AG09309 (cell line): ENCODE data around the gene LCP2.

Experiments
- DNase-seq: peaks from one replicate; pipeline ENCODE4 v3.0.0-alpha.2; 2010; ENCODE audit warnings: low read depth
- H3K4me3 ChIP-seq: 2 replicates; pipeline ENCODE4 v1.5.1; 2011; ENCODE audit warnings: mild to moderate bottlenecking, low read depth, low read length, moderate library complexity; ENCODE audit not compliant: control insufficient read depth
- TF ChIP-seq, protein P1 (sequence below): IDR thresholded peaks from 2 replicates; pipeline ENCODE4 v1.5.1; 2011; ENCODE audit warnings: mild to moderate bottlenecking, low read depth, low read length, inconsistent platforms; ENCODE audit not compliant: insufficient read depth, control insufficient read depth; ENCODE audit errors: missing control alignments

Gene LCP2

GRCh38 chr5:170339780-170340167 is 42.2 kb upstream of the LCP2 start:
- H3K4me3 ChIP-seq: no peak overlapping the region
- DNase-seq: no peak
- TF ChIP-seq, protein P1, sequence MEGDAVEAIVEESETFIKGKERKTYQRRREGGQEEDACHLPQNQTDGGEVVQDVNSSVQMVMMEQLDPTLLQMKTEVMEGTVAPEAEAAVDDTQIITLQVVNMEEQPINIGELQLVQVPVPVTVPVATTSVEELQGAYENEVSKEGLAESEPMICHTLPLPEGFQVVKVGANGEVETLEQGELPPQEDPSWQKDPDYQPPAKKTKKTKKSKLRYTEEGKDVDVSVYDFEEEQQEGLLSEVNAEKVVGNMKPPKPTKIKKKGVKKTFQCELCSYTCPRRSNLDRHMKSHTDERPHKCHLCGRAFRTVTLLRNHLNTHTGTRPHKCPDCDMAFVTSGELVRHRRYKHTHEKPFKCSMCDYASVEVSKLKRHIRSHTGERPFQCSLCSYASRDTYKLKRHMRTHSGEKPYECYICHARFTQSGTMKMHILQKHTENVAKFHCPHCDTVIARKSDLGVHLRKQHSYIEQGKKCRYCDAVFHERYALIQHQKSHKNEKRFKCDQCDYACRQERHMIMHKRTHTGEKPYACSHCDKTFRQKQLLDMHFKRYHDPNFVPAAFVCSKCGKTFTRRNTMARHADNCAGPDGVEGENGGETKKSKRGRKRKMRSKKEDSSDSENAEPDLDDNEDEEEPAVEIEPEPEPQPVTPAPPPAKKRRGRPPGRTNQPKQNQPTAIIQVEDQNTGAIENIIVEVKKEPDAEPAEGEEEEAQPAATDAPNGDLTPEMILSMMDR: no peak

GRCh38 chr5:170338933-170339779 is 41.6 kb upstream of the LCP2 start:
- H3K4me3 ChIP-seq: no peak overlapping the region
- no peak for DNase-seq
- TF ChIP-seq, protein P1: no peak

DNA sequence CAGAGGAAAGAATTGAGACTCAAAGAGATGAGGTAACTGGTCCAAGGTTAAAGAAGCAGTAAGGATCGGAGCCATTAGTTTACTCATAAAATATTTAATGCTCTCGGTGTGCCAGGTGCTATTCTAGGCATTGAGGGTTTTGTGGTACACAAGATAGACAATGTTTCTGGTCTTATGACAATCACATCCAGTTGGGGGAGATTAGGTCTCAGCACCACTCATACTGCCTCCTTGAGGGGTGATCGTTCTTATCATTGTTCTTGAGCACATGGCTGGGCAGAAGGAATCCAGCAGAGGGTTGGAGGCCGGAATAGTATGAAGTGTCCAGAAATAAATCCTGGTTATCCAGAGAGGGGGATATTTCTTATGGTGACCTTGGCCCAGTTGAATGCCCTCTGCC is 40.7 kb upstream of the LCP2 start:
- no peak for DNase-seq
- no peak overlapping the region for H3K4me3 ChIP-seq
- TF ChIP-seq, protein P1: no peak

GRCh38 chr5:170337045-170337733 is 39.6 kb upstream of the LCP2 start:
- TF ChIP-seq, protein P1: no peak
- no peak overlapping the region for H3K4me3 ChIP-seq
- no peak for DNase-seq

DNA sequence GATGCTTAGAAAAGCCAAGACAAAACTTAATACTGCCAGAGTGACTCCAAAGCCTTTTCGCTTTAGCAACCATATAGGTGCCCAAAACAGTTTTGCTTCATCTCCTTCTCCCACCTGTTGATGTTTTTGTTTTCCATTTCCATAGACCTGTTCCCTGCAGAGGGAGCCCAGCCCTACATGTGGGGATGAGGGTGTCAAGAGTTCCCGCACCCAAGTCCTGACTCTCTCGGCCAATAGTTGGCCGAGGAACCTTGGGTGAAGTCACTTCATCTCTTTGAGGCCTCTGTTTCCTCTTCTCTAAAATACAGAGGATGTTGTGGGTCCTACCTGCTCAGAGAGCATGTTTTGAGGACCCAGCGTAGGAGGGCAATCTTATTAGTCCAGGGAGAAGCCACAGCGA is 38.5 kb upstream of the LCP2 start:
- TF ChIP-seq, protein P1: no peak
- H3K4me3 ChIP-seq: no peak overlapping the region
- DNase-seq: no peak

- TF ChIP-seq, protein P1: no peak
- DNase-seq: no peak
- no peak overlapping the region for H3K4me3 ChIP-seq
These were observed 37.0 kb upstream of the LCP2 start for GRCh38 chr5:170334626-170335025.
